ENCODE results near the gene MICU2.

MICU2 gene

DNA sequence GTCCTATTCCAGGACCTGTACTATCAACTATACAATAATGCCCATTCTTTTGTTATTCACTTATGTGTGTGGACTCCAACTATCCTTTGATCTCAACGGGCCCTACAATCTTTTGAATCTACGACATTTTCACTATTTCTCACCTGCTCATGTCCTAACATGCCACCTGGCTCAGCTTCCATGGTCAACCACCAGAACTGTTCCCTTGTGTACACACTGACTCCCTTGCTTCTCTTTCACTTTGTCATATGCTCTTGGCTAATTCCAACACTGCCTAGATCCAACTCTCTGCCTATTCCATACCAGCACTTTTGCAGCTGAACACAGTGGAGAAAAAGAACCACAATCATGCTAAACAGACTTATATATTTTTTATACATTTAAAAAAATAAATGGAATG lies 53.1 kb downstream of the MICU2 start:
- Histone ChIP-seq H3K79me2 (ENCODE audit: control insufficient read depth, insufficient read depth, low read length) (no peaks in the 10 kb centered on the region), H3K18ac (ENCODE audit: low read length) (no peak overlapping the region), H2BK5ac (ENCODE audit: low read length) (no peak overlapping the region), H3K36me3 (ENCODE audit: control insufficient read depth, insufficient read depth, low read length) (no peaks in the 10 kb centered on the region), H3K4me2 (ENCODE audit: low read length) (no peak overlapping the region), H2BK15ac (replicated peaks; ENCODE audit: low read depth) (no peak overlapping the region), H3K9ac (ENCODE audit: low read length) (no peak overlapping the region), H3K56ac (ENCODE audit: low read length) (no peak overlapping the region), H2AK5ac (ENCODE audit: low read length) (no peak overlapping the region), H4K8ac (ENCODE audit: low read depth, low read length) (no peak overlapping the region), H3K4me3 (ENCODE audit: low read length) (no peak overlapping the region), H3K4ac (ENCODE audit: low read depth, low read length) (no peak overlapping the region), H3K27me3 (ENCODE audit: insufficient read depth, low read length, poor library complexity) (no peaks in the 10 kb centered on the region), H3K23ac (ENCODE audit: low read length) (no peak overlapping the region), H3K27ac (ENCODE audit: low read depth, low read length) (no peak overlapping the region), H2BK120ac (ENCODE audit: low read depth, low read length) (no peak overlapping the region), H3K4me1 (ENCODE audit: control insufficient read depth, low read depth, low read length) (no peaks in the 10 kb centered on the region), H3K79me1 (ENCODE audit: low read length) (peaks cover 2% of the 10 kb centered on the region), H4K5ac (ENCODE audit: low read length) (no peak overlapping the region)
- DNase-seq = no peak
- WGBS (ENCODE audit: extremely low coverage, insufficient coverage, low lambda C conversion rate) = no CpG with 5 or more reads among the region's 2 CpGs

DNA sequence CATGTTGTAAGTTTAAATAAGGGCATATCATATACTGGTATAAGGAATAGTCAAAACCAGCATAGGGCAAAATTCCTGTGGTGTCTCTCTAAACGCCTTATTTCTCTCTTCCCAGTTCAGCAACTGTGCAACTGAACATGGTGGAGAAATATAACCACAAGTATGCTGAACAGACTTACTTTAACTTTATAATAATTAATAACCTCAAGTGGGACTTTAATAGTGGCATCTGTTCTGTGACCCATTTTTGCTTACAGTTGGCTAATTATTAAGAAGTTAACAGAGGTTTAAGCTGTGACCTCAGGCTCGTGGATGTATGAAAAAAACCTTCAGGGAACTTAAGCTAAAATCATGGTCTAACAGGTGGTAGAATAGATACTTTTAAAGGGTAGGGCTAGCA lies 54.3 kb downstream of the MICU2 start:
- no peaks in the 10 kb centered on the region for H3K79me2 ChIP-seq (ENCODE audit: control insufficient read depth, insufficient read depth, low read length)
- no peak for DNase-seq
- no peak overlapping the region for H2BK5ac ChIP-seq (ENCODE audit: low read length)
- H2AK5ac ChIP-seq (ENCODE audit: low read length) = no peak overlapping the region
- H3K27me3 ChIP-seq (ENCODE audit: insufficient read depth, low read length, poor library complexity) = no peaks in the 10 kb centered on the region
- H4K8ac ChIP-seq (ENCODE audit: low read depth, low read length) = no peak overlapping the region
- no peaks in the 10 kb centered on the region for H3K36me3 ChIP-seq (ENCODE audit: control insufficient read depth, insufficient read depth, low read length)
- H3K23ac ChIP-seq (ENCODE audit: low read length) = no peak overlapping the region
- no peak overlapping the region for H3K4me3 ChIP-seq (ENCODE audit: low read length)
- no peak overlapping the region for H3K18ac ChIP-seq (ENCODE audit: low read length)
- H2BK120ac ChIP-seq (ENCODE audit: low read depth, low read length) = no peak overlapping the region
- no peak overlapping the region for H2BK15ac ChIP-seq (replicated peaks; ENCODE audit: low read depth)
- no peaks in the 10 kb centered on the region for H3K4me1 ChIP-seq (ENCODE audit: control insufficient read depth, low read depth, low read length)
- H3K4me2 ChIP-seq (ENCODE audit: low read length) = no peak overlapping the region
- H3K56ac ChIP-seq (ENCODE audit: low read length) = no peak overlapping the region
- H4K5ac ChIP-seq (ENCODE audit: low read length) = no peak overlapping the region
- no peak overlapping the region for H3K27ac ChIP-seq (ENCODE audit: low read depth, low read length)
- WGBS (ENCODE audit: extremely low coverage, insufficient coverage, low lambda C conversion rate) = no CpG with 5 or more reads among the region's 2 CpGs
- no peak overlapping the region for H3K4ac ChIP-seq (ENCODE audit: low read depth, low read length)
- no peak overlapping the region for H3K9ac ChIP-seq (ENCODE audit: low read length)
- peaks cover 2% of the 10 kb centered on the region for H3K79me1 ChIP-seq (ENCODE audit: low read length)

DNA sequence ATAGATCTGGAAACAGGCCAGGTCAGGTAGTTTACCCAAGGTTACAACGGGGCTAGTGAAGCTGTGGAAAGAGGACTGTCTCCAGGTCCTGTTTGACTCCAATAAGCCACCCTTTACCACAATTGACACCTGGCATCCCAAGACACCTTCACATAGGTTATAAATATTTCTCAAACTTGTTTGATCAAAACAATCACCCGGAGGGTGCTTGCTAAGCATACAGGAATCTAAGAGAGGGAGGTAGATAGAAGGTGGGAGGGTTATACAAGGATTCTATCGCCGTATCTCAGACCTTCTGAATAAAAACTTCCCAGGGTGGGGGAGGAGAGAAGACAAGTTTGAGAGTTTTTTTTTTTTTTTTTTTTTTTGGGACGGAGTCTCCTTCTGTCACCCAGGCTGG lies 55.4 kb downstream of the MICU2 start:
- Histone ChIP-seq H3K4me2 (ENCODE audit: low read length) (no peak overlapping the region), H2BK5ac (ENCODE audit: low read length) (no peak overlapping the region), H3K56ac (ENCODE audit: low read length) (no peak overlapping the region), H2BK15ac (replicated peaks; ENCODE audit: low read depth) (no peak overlapping the region), H2BK120ac (ENCODE audit: low read depth, low read length) (no peak overlapping the region), H4K8ac (ENCODE audit: low read depth, low read length) (no peak overlapping the region), H3K36me3 (ENCODE audit: control insufficient read depth, insufficient read depth, low read length) (no peaks in the 10 kb centered on the region), H3K18ac (ENCODE audit: low read length) (no peak overlapping the region), H3K23ac (ENCODE audit: low read length) (no peak overlapping the region), H3K9ac (ENCODE audit: low read length) (no peak overlapping the region), H3K4me1 (ENCODE audit: control insufficient read depth, low read depth, low read length) (no peaks in the 10 kb centered on the region), H3K79me1 (ENCODE audit: low read length) (peaks cover 2% of the 10 kb centered on the region), H3K27me3 (ENCODE audit: insufficient read depth, low read length, poor library complexity) (no peaks in the 10 kb centered on the region), H3K79me2 (ENCODE audit: control insufficient read depth, insufficient read depth, low read length) (no peaks in the 10 kb centered on the region), H3K4ac (ENCODE audit: low read depth, low read length) (no peak overlapping the region), H2AK5ac (ENCODE audit: low read length) (no peak overlapping the region), H3K27ac (ENCODE audit: low read depth, low read length) (no peak overlapping the region), H3K4me3 (ENCODE audit: low read length) (no peak overlapping the region), H4K5ac (ENCODE audit: low read length) (no peak overlapping the region)
- DNase-seq = no peak
- no CpG with 5 or more reads among the region's 5 CpGs for WGBS (ENCODE audit: extremely low coverage, insufficient coverage, low lambda C conversion rate)

DNA sequence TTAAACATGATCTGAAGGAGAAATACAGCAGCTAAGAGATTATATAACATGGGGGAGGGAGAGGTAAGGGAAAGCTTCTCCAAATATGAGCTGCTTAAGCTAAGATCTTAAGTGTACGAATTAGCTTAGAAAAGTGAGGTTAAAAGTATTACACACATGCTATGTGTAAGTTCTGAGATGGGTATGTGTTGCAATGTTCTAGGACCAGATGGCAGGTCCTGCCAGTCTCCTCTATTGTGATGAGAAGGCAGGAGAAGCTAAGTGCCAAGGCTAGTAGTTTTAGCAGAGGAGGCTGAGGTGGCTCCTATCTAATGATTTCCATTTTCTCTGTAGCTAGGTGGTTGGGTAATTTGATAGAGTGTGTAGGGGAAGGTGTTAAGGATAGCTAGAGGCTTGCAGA lies 57.6 kb downstream of the MICU2 start:
- no peak overlapping the region for H2BK15ac ChIP-seq (replicated peaks; ENCODE audit: low read depth)
- H3K4me1 ChIP-seq (ENCODE audit: control insufficient read depth, low read depth, low read length) = no peaks in the 10 kb centered on the region
- peaks cover 3% of the 10 kb centered on the region for H3K79me1 ChIP-seq (ENCODE audit: low read length)
- no peaks in the 10 kb centered on the region for H3K79me2 ChIP-seq (ENCODE audit: control insufficient read depth, insufficient read depth, low read length)
- DNase-seq = no peak
- H3K4ac ChIP-seq (ENCODE audit: low read depth, low read length) = no peak overlapping the region
- H3K4me3 ChIP-seq (ENCODE audit: low read length) = no peak overlapping the region
- H3K27ac ChIP-seq (ENCODE audit: low read depth, low read length) = no peak overlapping the region
- H3K18ac ChIP-seq (ENCODE audit: low read length) = no peak overlapping the region
- H3K9ac ChIP-seq (ENCODE audit: low read length) = no peak overlapping the region
- no peak overlapping the region for H2AK5ac ChIP-seq (ENCODE audit: low read length)
- no peak overlapping the region for H2BK5ac ChIP-seq (ENCODE audit: low read length)
- H3K4me2 ChIP-seq (ENCODE audit: low read length) = no peak overlapping the region
- no peak overlapping the region for H4K8ac ChIP-seq (ENCODE audit: low read depth, low read length)
- no peak overlapping the region for H3K23ac ChIP-seq (ENCODE audit: low read length)
- no peak overlapping the region for H2BK120ac ChIP-seq (ENCODE audit: low read depth, low read length)
- WGBS (ENCODE audit: extremely low coverage, insufficient coverage, low lambda C conversion rate) = no CpG with 5 or more reads among the region's 1 CpG
- H3K36me3 ChIP-seq (ENCODE audit: control insufficient read depth, insufficient read depth, low read length) = no peaks in the 10 kb centered on the region
- no peak overlapping the region for H3K56ac ChIP-seq (ENCODE audit: low read length)
- H3K27me3 ChIP-seq (ENCODE audit: insufficient read depth, low read length, poor library complexity) = no peaks in the 10 kb centered on the region
- H4K5ac ChIP-seq (ENCODE audit: low read length) = no peak overlapping the region

DNA sequence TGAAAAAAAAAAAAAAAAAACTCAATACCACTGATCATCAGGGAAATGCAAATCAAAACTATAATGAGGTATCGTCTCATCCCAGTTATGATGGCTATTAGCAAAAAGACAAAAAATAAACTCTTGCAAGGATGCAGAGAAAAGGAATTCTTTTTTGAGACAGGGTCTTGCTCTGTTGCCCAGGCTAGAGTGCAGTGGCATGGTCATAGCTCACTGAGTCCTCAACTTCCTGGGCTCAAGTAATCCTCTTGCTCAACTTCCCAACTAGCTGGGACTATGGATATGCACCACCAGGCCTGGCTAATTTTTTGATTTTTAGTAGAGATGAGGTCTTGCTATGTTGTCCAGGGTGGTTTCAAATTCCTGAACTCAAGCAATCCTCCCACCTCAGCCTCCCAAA lies 59.5 kb downstream of the MICU2 start:
- Histone ChIP-seq H3K79me2 (ENCODE audit: control insufficient read depth, insufficient read depth, low read length) (no peaks in the 10 kb centered on the region), H3K79me1 (ENCODE audit: low read length) (peaks cover 2% of the 10 kb centered on the region), H3K23ac (ENCODE audit: low read length) (no peak overlapping the region), H3K4ac (ENCODE audit: low read depth, low read length) (no peak overlapping the region), H2AK5ac (ENCODE audit: low read length) (no peak overlapping the region), H2BK5ac (ENCODE audit: low read length) (no peak overlapping the region), H3K56ac (ENCODE audit: low read length) (no peak overlapping the region), H3K4me1 (ENCODE audit: control insufficient read depth, low read depth, low read length) (no peaks in the 10 kb centered on the region), H4K8ac (ENCODE audit: low read depth, low read length) (no peak overlapping the region), H3K4me3 (ENCODE audit: low read length) (no peak overlapping the region), H3K18ac (ENCODE audit: low read length) (no peak overlapping the region), H3K27ac (ENCODE audit: low read depth, low read length) (no peak overlapping the region), H2BK120ac (ENCODE audit: low read depth, low read length) (no peak overlapping the region), H2BK15ac (replicated peaks; ENCODE audit: low read depth) (no peak overlapping the region), H4K5ac (ENCODE audit: low read length) (no peak overlapping the region), H3K27me3 (ENCODE audit: insufficient read depth, low read length, poor library complexity) (no peaks in the 10 kb centered on the region), H3K4me2 (ENCODE audit: low read length) (no peak overlapping the region), H3K9ac (ENCODE audit: low read length) (no peak overlapping the region), H3K36me3 (ENCODE audit: control insufficient read depth, insufficient read depth, low read length) (no peaks in the 10 kb centered on the region)
- WGBS (ENCODE audit: extremely low coverage, insufficient coverage, low lambda C conversion rate) = no CpG with 5 or more reads among the region's 1 CpG
- DNase-seq = no peak

DNA sequence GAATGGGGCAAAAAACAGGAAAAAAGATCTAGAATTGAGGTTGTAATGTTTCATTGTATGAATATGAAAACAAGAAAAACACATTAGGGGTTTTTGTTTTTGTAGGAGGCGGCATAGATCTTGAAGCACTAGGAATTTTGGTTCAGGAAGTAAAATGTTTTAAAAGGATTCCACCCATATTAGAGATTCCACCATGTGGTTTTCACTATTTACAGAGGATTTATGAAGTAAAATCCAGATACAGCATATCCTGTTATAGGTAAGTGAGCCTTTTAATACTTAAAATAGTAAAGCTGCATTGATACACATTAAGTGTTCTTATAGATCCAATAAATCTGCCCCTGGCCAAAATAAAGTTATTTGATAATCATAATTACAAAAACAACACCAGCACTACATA lies 61.4 kb downstream of the MICU2 start:
- no peak overlapping the region for H3K9ac ChIP-seq (ENCODE audit: low read length)
- H2AK5ac ChIP-seq (ENCODE audit: low read length) = no peak overlapping the region
- no peak overlapping the region for H3K4ac ChIP-seq (ENCODE audit: low read depth, low read length)
- no peak overlapping the region for H3K27ac ChIP-seq (ENCODE audit: low read depth, low read length)
- H3K4me2 ChIP-seq (ENCODE audit: low read length) = no peak overlapping the region
- H2BK120ac ChIP-seq (ENCODE audit: low read depth, low read length) = no peak overlapping the region
- no peak overlapping the region for H3K23ac ChIP-seq (ENCODE audit: low read length)
- H3K79me2 ChIP-seq (ENCODE audit: control insufficient read depth, insufficient read depth, low read length) = no peaks in the 10 kb centered on the region
- no CpG with 5 or more reads among the region's 1 CpG for WGBS (ENCODE audit: extremely low coverage, insufficient coverage, low lambda C conversion rate)
- no peaks in the 10 kb centered on the region for H3K36me3 ChIP-seq (ENCODE audit: control insufficient read depth, insufficient read depth, low read length)
- no peak for DNase-seq
- no peak overlapping the region for H3K56ac ChIP-seq (ENCODE audit: low read length)
- no peaks in the 10 kb centered on the region for H3K4me1 ChIP-seq (ENCODE audit: control insufficient read depth, low read depth, low read length)
- H3K27me3 ChIP-seq (ENCODE audit: insufficient read depth, low read length, poor library complexity) = no peaks in the 10 kb centered on the region
- no peak overlapping the region for H4K8ac ChIP-seq (ENCODE audit: low read depth, low read length)
- H2BK5ac ChIP-seq (ENCODE audit: low read length) = no peak overlapping the region
- H4K5ac ChIP-seq (ENCODE audit: low read length) = no peak overlapping the region
- H2BK15ac ChIP-seq (replicated peaks; ENCODE audit: low read depth) = no peak overlapping the region
- no peak overlapping the region for H3K18ac ChIP-seq (ENCODE audit: low read length)
- peaks cover 2% of the 10 kb centered on the region for H3K79me1 ChIP-seq (ENCODE audit: low read length)
- H3K4me3 ChIP-seq (ENCODE audit: low read length) = no peak overlapping the region
